Panc1 (cell line): ENCODE measurements around the gene PKLR. TPM values are rescaled to one million over a fixed set of nuclear protein-coding genes. Genes with fewer than 3 reads are reported as not detected.

Experiments used
- ATAC-seq: fragments of 200-7000 bp; cut with Tn5 transposase; 2 replicates; pipeline ENCODE4 v1.9.1; 2020; ENCODE audit warnings: mild to moderate bottlenecking, moderate library complexity
- BruUV-seq: library from RNA; stranded (reverse); fragments of 400-500 nt; replicated peaks from 2 replicates; lab custom pipeline; 2021; lab: Mats Ljungman, UMichigan
- CTCF ChIA-PET: fragments of 300-600 bp; sonication (Branson Sonifier 250); formaldehyde crosslinking; loops from one replicate; lab custom pipeline; 2022; ENCODE audit warnings: antibody characterized with exemption; lab: Charles Lee
- POLR2A ChIA-PET: fragments of 300-600 bp; sonication (Branson Sonifier 250); formaldehyde crosslinking; loops from one replicate; lab custom pipeline; 2022; ENCODE audit warnings: antibody characterized with exemption; lab: Charles Lee
- DNase-seq: peaks from one replicate; pipeline ENCODE4 v3.0.0-alpha.2; 2010; ENCODE audit warnings: low read depth, low spot score
- H3K27ac ChIP-seq: 2 replicates; pipeline ENCODE4 v1.5.1; 2011; ENCODE audit warnings: mild to moderate bottlenecking, low read length, inconsistent platforms
- H3K27me3 ChIP-seq: fragments of 200-500 bp; sonication (Bioruptor generic); 2 replicates; pipeline ENCODE4 v1.6.0; 2014; ENCODE audit warnings: low read length, inconsistent platforms; ENCODE audit not compliant: control insufficient read depth, insufficient read depth
- H3K36me3 ChIP-seq: fragments of 200-500 bp; sonication (Bioruptor generic); 2 replicates; pipeline ENCODE4 v1.5.1; 2014; ENCODE audit warnings: inconsistent platforms, mild to moderate bottlenecking, low read length, moderate library complexity; ENCODE audit not compliant: control insufficient read depth, insufficient read depth
- H3K4me1 ChIP-seq: 2 replicates; pipeline ENCODE4 v1.5.1; 2011; ENCODE audit warnings: inconsistent platforms, mild to moderate bottlenecking, low read length, moderate library complexity; ENCODE audit not compliant: control insufficient read depth, insufficient read depth
- H3K4me3 ChIP-seq, 2 experiments: 2 replicates each; pipeline ENCODE4 v1.5.1; 2011 to 2012; ENCODE audit warnings: low read depth in 2 of 2, low read length in 2 of 2, mild to moderate bottlenecking in 2 of 2, inconsistent platforms in 1 of 2, moderate library complexity in 1 of 2
- H3K9me3 ChIP-seq: fragments of 200-500 bp; sonication (Bioruptor generic); 2 replicates; pipeline ENCODE4 v1.5.1; 2014; ENCODE audit warnings: low read depth, mild to moderate bottlenecking, inconsistent platforms, low read length, moderate library complexity; ENCODE audit not compliant: control insufficient read depth, insufficient read depth
- POLR2AphosphoS5 ChIP-seq: IDR thresholded peaks from 2 replicates; pipeline ENCODE4 v1.6.1; 2012; ENCODE audit warnings: mild to moderate bottlenecking, low read depth, low read length, moderate library complexity
- SIN3A ChIP-seq: IDR thresholded peaks from 2 replicates; pipeline ENCODE4 v1.6.1; 2012; ENCODE audit warnings: low read depth, mild to moderate bottlenecking, low read length, moderate library complexity, borderline replicate concordance; ENCODE audit not compliant: insufficient read depth
- TCF7L2 ChIP-seq: IDR thresholded peaks from 2 replicates; pipeline ENCODE4 v1.6.1; 2011; ENCODE audit warnings: mild to moderate bottlenecking, low read depth, low read length, inconsistent platforms
- in situ Hi-C: cut with HindIII; loops from 2 replicates; pipeline ENCODE4 v1.10.0; 2016; ENCODE audit warnings: low sequenced_read_pairs, low pct_unique_long_range_greater_than_20kb
- intact Hi-C: fragments of 100-400 bp; cut with micrococcal nuclease; formaldehyde crosslinking; loops from one replicate; pipeline ENCODE4 v1.10.0; 2022; ENCODE audit not compliant: unreplicated experiment
- total RNA-seq: library from RNA; stranded (reverse); gene quantifications from one replicate; pipeline ENCODE4 v1.2.1, GENCODE V29; 2021; ENCODE audit not compliant: unreplicated experiment
- TF ChIP-seq, protein P1 (sequence below): fragments of 450-650 bp; IDR thresholded peaks from 2 replicates; pipeline ENCODE4 v1.5.1; 2017; ENCODE audit warnings: mild to moderate bottlenecking
- TF ChIP-seq, protein P2 (sequence below), 2 experiments: IDR thresholded peaks; 2 replicates each; pipeline ENCODE4 v1.6.1; 2011 to 2012; ENCODE audit warnings: low read depth in 2 of 2, control low read depth in 1 of 2, low read length in 1 of 2, mild to moderate bottlenecking in 1 of 2, moderate library complexity in 1 of 2; ENCODE audit not compliant: insufficient read depth in 1 of 2

Gene PKLR
- total RNA-seq, 1 experiment from 2014 or later: 0.13 TPM

DNA sequence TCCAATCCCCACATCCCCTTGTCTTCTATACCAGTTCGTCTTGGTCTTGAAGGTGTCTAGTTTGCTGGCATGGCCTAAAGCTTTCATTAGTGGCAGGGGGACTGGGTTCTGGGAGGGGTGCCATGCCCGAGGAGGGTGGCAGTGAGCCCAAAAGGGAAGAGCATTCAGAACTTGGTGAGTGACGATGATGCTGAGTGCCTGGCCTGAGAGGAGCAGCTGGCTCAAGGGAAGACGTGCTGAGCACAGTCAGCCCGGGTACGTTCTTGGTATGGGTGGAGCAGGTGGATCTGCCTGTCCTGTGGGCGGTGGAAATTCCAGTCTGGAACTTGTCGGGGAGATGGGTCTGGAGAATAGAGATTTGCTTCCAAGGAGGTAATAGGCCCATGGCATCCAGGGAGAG is 12.0 kb upstream of the PKLR start:
- Histone ChIP-seq H3K9me3 (no peaks in the 10 kb centered on the region), H3K27ac (no peak overlapping the region), H3K4me1 (peaks cover 7% of the 10 kb centered on the region; the same call in 1 of the 2 replicates), H3K4me3 (no peak overlapping the region), H3K36me3 (peaks cover 7% of the 10 kb centered on the region; the same call in 1 of the 2 replicates), H3K27me3 (no peaks in the 10 kb centered on the region)
- no peak for ATAC-seq
- POLR2A ChIA-PET: interaction anchor here (0.6 kb wide), 1 partner anchor 14 kb away, joined by 5 read pairs; no protein-coding TSS in a partner anchor
- CTCF ChIA-PET: no interaction called here
- BruUV-seq: no TSS peak
- TF ChIP-seq, protein P1, sequence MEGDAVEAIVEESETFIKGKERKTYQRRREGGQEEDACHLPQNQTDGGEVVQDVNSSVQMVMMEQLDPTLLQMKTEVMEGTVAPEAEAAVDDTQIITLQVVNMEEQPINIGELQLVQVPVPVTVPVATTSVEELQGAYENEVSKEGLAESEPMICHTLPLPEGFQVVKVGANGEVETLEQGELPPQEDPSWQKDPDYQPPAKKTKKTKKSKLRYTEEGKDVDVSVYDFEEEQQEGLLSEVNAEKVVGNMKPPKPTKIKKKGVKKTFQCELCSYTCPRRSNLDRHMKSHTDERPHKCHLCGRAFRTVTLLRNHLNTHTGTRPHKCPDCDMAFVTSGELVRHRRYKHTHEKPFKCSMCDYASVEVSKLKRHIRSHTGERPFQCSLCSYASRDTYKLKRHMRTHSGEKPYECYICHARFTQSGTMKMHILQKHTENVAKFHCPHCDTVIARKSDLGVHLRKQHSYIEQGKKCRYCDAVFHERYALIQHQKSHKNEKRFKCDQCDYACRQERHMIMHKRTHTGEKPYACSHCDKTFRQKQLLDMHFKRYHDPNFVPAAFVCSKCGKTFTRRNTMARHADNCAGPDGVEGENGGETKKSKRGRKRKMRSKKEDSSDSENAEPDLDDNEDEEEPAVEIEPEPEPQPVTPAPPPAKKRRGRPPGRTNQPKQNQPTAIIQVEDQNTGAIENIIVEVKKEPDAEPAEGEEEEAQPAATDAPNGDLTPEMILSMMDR: no peak
- TF ChIP-seq POLR2AphosphoS5: no peak
- no peak for TF ChIP-seq TCF7L2
- no peak for TF ChIP-seq SIN3A
- TF ChIP-seq, protein P2, sequence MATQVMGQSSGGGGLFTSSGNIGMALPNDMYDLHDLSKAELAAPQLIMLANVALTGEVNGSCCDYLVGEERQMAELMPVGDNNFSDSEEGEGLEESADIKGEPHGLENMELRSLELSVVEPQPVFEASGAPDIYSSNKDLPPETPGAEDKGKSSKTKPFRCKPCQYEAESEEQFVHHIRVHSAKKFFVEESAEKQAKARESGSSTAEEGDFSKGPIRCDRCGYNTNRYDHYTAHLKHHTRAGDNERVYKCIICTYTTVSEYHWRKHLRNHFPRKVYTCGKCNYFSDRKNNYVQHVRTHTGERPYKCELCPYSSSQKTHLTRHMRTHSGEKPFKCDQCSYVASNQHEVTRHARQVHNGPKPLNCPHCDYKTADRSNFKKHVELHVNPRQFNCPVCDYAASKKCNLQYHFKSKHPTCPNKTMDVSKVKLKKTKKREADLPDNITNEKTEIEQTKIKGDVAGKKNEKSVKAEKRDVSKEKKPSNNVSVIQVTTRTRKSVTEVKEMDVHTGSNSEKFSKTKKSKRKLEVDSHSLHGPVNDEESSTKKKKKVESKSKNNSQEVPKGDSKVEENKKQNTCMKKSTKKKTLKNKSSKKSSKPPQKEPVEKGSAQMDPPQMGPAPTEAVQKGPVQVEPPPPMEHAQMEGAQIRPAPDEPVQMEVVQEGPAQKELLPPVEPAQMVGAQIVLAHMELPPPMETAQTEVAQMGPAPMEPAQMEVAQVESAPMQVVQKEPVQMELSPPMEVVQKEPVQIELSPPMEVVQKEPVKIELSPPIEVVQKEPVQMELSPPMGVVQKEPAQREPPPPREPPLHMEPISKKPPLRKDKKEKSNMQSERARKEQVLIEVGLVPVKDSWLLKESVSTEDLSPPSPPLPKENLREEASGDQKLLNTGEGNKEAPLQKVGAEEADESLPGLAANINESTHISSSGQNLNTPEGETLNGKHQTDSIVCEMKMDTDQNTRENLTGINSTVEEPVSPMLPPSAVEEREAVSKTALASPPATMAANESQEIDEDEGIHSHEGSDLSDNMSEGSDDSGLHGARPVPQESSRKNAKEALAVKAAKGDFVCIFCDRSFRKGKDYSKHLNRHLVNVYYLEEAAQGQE (IDR thresholded peaks at IDR 0.05; ENCODE audit: insufficient read depth in 1 of 2, low read depth in 2 of 2, low read length in 1 of 2): no peak
- DNase-seq: no peak
- in situ Hi-C loops: no loop called here
- intact Hi-C loops: loop anchor here (2.0 kb wide), 1 partner anchor 30 kb away; no protein-coding TSS in a partner anchor

DNA sequence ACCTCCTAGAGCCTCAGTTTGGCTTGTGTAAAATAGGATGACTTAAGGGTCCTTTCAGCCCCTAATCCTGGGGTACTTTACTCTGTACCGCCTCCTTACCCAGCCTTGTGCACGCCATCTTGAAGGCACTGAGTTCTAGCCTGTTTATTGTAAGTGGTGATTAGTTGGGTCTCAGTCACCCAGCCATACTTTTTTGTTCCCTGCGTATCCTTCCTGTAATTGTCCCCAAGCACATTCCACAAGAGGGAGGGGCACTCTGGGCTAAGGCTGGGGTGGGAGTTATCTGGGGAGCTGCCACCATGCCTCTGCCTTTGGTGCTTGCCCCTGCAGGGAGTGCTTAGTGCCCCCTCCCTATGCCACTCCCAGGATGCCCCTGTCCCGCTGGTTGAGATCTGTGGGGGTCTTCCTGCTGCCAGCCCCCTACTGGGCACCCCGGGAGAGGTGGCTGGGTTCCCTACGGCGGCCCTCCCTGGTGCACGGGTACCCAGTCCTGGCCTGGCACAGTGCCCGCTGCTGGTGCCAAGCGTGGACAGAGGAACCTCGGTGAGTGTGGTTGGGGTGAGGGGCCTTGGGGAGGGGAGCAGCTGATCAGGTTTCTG is 8.3 kb upstream of the PKLR start:
- Histone ChIP-seq H3K36me3 (peaks cover 7% of the 10 kb centered on the region; the same call in 1 of the 2 replicates), H3K9me3 (no peaks in the 10 kb centered on the region), H3K4me3 (peak overlapping the region; percentile 99), H3K4me1 (peaks cover 9% of the 10 kb centered on the region; the same call in 1 of the 2 replicates), H3K27ac (peak overlapping the region; percentile 97), H3K27me3 (no peaks in the 10 kb centered on the region)
- DNase-seq (no peak), ATAC-seq (no peak)
- in situ Hi-C loops (no loop called here), intact Hi-C loops (no loop called here)
- CTCF ChIA-PET: no interaction called here
- BruUV-seq: no TSS peak
- TF ChIP-seq POLR2AphosphoS5 (no peak), TCF7L2 (no peak), SIN3A (no peak)
- TF ChIP-seq, protein P1: no peak
- TF ChIP-seq, protein P2 (IDR thresholded peaks at IDR 0.05; ENCODE audit: insufficient read depth in 1 of 2, low read depth in 2 of 2, low read length in 1 of 2): no peak
- POLR2A ChIA-PET: interaction anchor here (0.6 kb wide), 1 partner anchor 339 kb away, joined by 4 read pairs; no protein-coding TSS in a partner anchor
